HG03108 (cell line): Measurements from ENCODE around the gene WSCD2.

Source experiments
- ATAC-seq: cut with Tn5 transposase; IDR thresholded peaks from one replicate; pipeline ENCODE4 v1.9.1; 2021; ENCODE audit warnings: moderate library complexity; ENCODE audit not compliant: unreplicated experiment

WSCD2 gene

DNA sequence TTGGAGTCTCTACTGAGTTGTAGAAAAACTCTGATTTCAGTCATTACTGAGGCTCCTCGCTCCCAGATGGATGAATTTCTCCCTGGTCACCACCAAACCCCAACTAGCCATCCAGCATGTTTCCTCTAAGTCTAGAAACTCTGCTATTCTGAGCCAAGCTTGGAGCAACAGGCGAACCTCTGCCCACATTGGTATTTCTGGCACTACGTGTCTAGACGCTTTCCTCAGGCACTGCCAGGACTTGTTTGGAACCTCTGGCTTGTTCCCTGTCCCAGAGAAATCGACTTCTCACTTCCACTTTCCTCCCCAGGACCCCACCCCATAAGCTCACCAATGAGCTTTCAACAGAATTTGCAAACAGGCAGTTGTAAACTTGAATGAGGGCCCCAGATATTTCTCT lies 27.6 kb downstream of the WSCD2 start:
- ATAC-seq, result no peak

GRCh38 chr12:108157870-108158459 lies 28.9 kb downstream of the WSCD2 start:
- no peak for ATAC-seq

- no peak for ATAC-seq
These were observed 33.1 kb downstream of the WSCD2 start for GRCh38 chr12:108162207-108162606.

DNA sequence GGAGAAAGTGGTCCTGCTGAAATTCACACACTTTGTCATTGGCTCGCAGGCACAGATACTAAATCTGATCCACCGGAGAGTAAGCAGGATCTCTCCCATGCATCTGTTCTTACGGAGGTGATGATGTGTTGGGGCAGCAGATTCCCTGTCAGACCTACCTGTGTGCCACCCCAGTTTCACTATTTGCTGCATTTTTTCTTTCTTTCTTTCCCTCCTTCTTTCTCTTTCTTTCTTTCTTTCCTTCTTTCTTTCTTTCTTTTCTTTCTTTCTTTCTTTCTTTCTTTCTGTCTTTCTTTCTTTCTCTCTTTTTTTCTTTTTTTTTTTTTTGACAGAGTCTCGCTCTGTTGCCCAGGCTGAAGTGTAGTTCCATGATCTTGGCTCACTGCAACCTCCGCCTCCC lies 37.4 kb downstream of the WSCD2 start:
- ATAC-seq, result no peak

DNA sequence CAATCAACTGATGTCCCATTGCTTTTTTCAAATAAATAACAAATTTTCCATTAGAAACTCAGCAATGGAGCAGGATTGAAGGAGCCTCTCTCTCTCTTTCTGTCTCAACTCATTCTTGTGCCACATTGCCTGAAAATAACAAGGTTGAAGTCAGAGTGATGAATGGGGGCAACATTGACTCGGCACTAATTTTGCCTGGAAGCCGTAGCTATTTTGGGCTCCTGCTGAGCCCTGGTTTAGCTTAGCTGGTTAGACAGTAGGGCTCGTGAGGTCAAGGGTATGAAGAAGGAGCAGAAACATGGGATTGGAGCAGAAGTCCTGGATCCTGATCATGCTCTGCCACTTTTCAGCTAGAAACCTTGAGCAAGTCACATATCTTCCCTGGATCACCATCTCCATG lies 38.9 kb downstream of the WSCD2 start:
- ATAC-seq, result no peak

DNA sequence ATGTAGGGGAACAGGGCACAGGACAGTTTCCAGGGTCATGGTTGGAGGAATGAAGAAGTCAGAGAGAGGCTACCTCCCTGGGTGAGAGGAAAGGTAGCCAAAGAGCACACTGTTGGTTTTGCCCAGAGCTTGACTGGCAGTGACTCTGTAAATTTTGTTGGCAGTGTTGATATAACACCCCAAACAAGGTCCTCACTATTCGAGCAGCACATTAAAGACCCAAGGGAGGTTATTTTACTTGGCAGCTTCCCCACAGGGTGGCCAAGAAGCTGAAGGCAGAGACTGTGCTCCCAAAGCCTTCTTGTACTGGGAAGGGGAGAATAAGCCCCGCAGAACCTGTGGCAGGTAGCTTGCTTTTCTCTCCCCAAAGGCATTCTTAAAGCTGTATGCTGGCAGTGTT lies 40.6 kb downstream of the WSCD2 start:
- no peak for ATAC-seq

DNA sequence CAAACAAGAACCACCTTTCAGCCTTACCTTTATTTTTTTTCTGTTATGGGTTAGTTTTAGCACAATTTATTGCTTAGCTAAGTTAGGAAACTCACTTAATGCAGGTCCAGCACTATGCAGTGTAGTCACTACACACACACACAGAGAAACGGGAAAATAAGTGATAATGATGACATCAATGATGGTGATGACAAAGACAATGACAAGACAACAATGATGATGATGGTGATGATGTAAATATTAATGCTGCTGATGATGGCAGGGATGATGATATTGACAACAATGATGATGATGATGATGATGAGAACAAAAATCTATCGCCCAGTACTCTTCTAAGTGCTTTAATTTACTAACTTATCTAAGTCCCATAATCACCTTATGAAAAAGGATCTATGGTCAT lies 41.1 kb downstream of the WSCD2 start:
- ATAC-seq, result no peak

GRCh38 chr12:108172033-108172432 lies 42.9 kb downstream of the WSCD2 start:
- ATAC-seq, result no peak

DNA sequence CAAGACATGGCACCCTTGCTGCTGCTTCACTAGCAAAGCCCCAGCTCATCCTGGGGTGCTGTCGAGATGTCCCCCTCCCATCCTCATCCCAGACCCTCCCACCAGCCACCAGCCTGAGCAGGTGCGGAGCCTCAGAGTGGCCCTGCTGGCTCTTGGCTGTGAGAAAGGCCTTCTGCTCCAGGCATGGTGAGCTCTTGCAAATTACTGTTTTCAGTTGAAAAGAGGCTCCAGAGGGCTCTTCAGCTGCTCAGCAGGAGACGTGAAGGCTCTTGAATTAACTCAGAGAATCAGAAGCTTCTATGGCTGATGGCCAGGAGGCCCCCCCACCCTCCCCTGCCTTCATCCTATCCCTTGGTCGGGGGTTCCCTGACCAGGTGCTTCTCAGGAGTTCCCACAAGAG lies 44.1 kb downstream of the WSCD2 start:
- ATAC-seq, result no peak

DNA sequence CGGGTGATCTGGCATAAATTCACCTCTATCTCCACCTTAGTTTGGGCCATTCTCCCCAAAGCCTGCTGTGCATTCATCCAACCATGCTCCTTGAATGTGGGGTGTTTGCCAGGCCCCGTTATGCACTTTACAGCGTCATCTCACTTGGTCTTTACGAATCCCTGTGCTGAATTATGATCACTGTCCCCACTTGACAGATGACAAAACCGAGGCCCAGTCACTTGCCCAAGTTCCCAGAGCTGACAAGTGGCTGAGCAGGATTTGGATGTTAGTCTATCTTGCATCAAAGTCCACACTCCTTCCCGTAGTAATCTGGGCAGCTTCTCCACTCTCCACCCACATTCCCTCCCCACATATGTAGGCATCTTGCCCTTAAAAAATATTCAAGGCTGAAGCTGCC lies 44.8 kb downstream of the WSCD2 start:
- ATAC-seq, result no peak

- no peak for ATAC-seq
These were observed 45.6 kb downstream of the WSCD2 start for GRCh38 chr12:108174641-108175040.

- ATAC-seq, result no peak
These were observed 46.2 kb downstream of the WSCD2 start for GRCh38 chr12:108175310-108175709.

DNA sequence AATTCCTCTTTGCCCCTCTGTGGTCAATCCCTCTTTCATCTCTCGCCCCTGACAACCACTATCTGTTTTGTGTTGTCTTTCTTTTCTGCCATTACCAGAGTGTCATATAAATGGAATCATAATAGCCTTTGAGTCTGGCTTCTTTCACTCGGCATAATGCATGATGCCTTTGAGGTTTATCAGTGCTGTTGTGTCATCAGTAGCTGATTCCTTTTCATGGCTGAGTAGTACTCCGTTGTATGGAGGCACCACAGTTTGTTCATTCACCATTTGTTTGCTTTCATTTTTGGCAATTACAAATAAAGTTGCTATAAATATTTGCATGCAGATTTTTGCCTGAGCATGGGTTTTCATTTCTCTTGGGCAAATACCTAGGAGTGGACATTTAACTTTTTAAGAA lies 47.2 kb downstream of the WSCD2 start:
- no peak for ATAC-seq

DNA sequence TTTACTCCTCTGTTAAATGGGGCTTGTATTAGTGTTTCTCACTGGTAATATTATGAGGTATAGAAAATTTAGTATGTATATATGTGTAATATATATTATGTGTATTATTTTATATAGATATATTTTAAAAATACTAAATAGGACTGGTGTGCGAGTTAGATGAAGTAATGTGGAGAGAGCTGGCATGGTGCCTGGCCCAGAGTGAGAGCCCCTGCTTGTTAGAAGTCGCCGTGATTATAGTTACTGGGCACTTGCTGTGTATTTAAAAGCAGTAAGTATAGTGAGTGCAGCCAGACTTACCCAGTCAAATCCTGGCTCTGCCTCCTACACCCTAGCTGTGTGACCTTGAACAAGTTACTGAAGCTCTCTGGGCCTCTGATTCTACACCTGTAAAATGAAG lies 48.0 kb downstream of the WSCD2 start:
- no peak for ATAC-seq

- ATAC-seq, result no peak
These were observed 50.2 kb downstream of the WSCD2 start for GRCh38 chr12:108179305-108179704.

DNA sequence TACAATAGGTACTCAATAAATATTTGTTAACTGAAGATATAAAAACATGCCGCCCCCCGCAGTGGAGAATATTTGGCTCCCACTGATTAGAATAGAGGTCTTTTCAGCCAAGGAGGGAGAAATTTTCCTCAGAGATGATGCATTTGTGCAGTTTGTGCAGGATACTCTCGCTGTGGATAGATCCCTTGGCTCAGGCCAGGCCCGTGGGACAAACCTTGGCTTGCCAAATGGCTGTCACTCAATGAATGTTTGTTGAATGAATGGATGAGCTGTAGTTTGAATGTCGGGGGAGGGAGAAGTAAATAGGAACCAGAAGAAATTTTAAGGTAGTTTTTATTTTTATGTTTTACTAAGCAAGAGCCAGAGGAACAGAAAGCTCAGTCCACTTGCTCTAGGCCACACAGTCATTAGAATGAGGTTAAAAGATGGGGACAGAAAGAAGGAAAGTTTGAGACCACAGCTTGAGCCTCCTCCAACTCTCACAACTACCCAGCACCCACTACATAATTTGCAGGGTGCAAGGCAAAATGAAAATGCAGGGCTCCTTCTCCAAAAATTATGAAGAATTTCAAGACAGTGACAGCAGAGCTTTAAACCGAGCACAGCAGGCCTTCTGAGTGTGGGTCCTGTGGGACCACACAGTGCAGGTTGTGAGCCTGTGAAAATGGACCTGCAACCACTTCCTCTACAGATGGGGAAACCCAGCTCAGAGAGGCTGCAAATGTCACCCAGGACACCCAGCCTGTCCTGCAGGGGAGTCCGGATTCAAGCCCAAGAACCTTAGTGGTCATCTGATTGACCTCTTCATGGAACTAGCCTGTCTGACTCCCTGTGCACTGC lies 51.4 kb downstream of the WSCD2 start:
- ATAC-seq, result no peak

GRCh38 chr12:108181095-108181454 lies 52.0 kb downstream of the WSCD2 start:
- no peak for ATAC-seq

DNA sequence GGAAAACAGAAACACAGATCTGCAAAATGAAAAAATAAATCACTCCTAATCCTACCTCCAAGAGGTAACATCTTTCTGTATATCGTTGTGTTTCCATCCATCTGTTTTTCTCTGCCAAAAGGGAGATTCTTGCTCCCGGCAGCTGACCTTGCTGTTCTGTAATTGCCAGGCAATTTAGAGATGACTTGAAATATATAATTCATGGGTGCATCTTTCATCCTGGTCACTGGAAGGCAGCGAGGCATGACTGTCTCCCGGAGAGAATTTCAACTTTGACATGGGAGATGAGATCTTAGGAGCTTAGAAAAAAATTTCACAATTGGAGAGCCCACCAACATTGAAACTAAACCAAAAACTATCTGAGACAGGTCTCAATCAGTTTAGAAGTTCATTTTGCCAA lies 53.0 kb downstream of the WSCD2 start:
- ATAC-seq, result no peak

DNA sequence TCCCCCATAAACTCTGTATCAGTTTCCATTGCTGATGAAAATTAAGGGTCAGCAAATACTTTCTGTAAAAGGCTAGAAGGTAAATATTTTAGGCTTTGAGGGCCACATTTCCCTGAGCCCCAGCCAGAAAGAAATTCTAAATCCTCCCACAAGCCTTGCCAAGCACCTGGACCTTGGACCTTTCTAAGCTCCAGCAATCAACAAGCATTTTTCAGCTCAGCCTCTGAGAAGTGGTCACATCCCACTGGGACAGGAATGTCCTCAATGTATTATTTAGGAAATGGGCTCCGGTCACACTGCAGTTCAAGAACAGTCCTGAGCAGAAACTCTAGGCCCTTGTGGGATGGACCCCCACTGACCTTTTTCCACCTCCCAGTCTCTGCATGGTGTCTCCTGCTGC lies 55.9 kb downstream of the WSCD2 start:
- ATAC-seq, result no peak

GRCh38 chr12:108187831-108188230 lies 58.7 kb downstream of the WSCD2 start:
- ATAC-seq, result no peak

DNA sequence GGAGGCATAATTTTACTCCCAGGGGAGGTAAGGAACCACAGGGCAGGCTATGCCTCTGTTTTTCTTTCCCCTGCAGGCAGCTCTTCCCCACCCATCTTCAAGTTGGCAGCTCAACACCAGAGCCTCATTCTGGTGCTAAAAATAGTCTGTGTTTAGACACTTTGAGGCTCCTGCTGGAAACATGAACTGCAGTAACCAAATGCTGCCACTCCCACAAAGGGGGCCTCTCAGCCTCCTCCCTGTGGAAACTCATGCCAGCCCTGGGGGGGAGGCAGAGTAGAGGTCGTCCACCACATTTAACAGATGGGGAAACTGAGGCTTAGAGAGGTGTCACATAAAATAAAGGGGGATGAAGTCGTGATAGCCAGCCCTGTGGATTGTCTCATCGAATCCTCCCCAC lies 61.4 kb downstream of the WSCD2 start:
- no peak for ATAC-seq

- no peak for ATAC-seq
These were observed 62.0 kb downstream of the WSCD2 start for GRCh38 chr12:108191086-108191485.

- ATAC-seq, result no peak
These were observed 62.9 kb downstream of the WSCD2 start for GRCh38 chr12:108191938-108192337.
